ENCODE measurements around the gene PPP4C. TPM values are rescaled to one million over a fixed set of nuclear protein-coding genes. Genes with fewer than 3 reads are reported as not detected.

The PPP4C gene
- total RNA-seq, 1 experiment from 2014 or later, result 165 TPM

- BruUV-seq (replicated peaks), result no TSS peak
- CTCF ChIA-PET, result no interaction called here
- H3K9ac ChIP-seq (ENCODE audit: low read length), result no peak overlapping the region
Measured at GRCh38 chr16:30084096-30084815, 8.5 kb downstream of the PPP4C start.

More at GRCh38 chr16:30084096-30084815, 8.5 kb downstream of the PPP4C start:
- no peak overlapping the region for H3K27ac ChIP-seq (ENCODE audit: low read depth, low read length)
- intact Hi-C loops (cut with micrococcal nuclease), result no loop called here
- POLR2A ChIA-PET, result no interaction called here
- no peaks in the 10 kb centered on the region for H4K20me1 ChIP-seq (ENCODE audit: insufficient read depth)
- ATAC-seq, result no peak
- H3K4me3 ChIP-seq (replicated peaks in 1 of 2; ENCODE audit: low read depth in 1 of 2, low read length in 2 of 2), result no peak overlapping the region
- H3K36me3 ChIP-seq (ENCODE audit: control insufficient read depth in 1 of 2, insufficient read depth in 2 of 2, low read length in 2 of 2), result peaks cover 30 to 49% of the 10 kb centered on the region in 2 experiments; a peak in 3 of 4 replicates
- peaks cover 20% of the 10 kb centered on the region for H3K79me2 ChIP-seq (ENCODE audit: insufficient read depth, low read length)
- H3K9me3 ChIP-seq (ENCODE audit: control insufficient read depth in 1 of 2, insufficient read depth in 1 of 2, low read depth in 1 of 2, low read length in 2 of 2), result no peaks in the 10 kb centered on the region
- H3K27me3 ChIP-seq (ENCODE audit: insufficient read depth, low read length), result no peaks in the 10 kb centered on the region
- no peak for TF ChIP-seq EZH2 (IDR thresholded peaks at IDR 0.05)
- TF ChIP-seq SRF (IDR thresholded peaks at IDR 0.05; ENCODE audit: low read depth), result no peak
- TF ChIP-seq ELF1 (IDR thresholded peaks at IDR 0.05; ENCODE audit: borderline replicate concordance, low read depth), result no peak
- TF ChIP-seq ATF3 (IDR thresholded peaks at IDR 0.05), result no peak
- no peak for TF ChIP-seq CBX3 (IDR thresholded peaks at IDR 0.05; ENCODE audit: low read depth)
- no peak for TF ChIP-seq JUND (IDR thresholded peaks at IDR 0.05)
- no peak for TF ChIP-seq ZFX (IDR thresholded peaks at IDR 0.05)
- TF ChIP-seq ZNF274 (IDR thresholded peaks at IDR 0.05; ENCODE audit: low read depth, low read length), result no peak
- TF ChIP-seq RAD21 (IDR thresholded peaks at IDR 0.05; ENCODE audit: low read depth), result no peak
- no peak for TF ChIP-seq ZBTB33 (IDR thresholded peaks at IDR 0.05; ENCODE audit: extremely low read depth, insufficient replicate concordance, low read length)
- no peak for TF ChIP-seq CEBPB (IDR thresholded peaks at IDR 0.05; ENCODE audit: low read depth)
- no peak for TF ChIP-seq YY1 (IDR thresholded peaks at IDR 0.05; ENCODE audit: extremely low read depth, insufficient replicate concordance, low read depth, low read length)
- no peak for DNase-seq (ENCODE audit: low read depth, low spot score)
- RAD21 ChIA-PET (ENCODE audit: low non-redundant PET in 1 of 2, low total read pairs in 2 of 2, uncharacterized antibody in 2 of 2, unreplicated experiment in 2 of 2), result no interaction called here
- H3K4me2 ChIP-seq (ENCODE audit: low read length), result no peak overlapping the region
- H2AFZ ChIP-seq (ENCODE audit: low read depth, low read length, poor library complexity, severe bottlenecking), result no peak overlapping the region
- H3K4me1 ChIP-seq (ENCODE audit: control insufficient read depth in 1 of 2, insufficient read depth in 2 of 2, low read length in 2 of 2), result peaks cover 0 to 9% of the 10 kb centered on the region in 2 experiments; a peak in 2 of 4 replicates
- H3K9me2 ChIP-seq (ENCODE audit: insufficient read depth), result no peaks in the 10 kb centered on the region
